Nephron progenitor cell (in vitro differentiated cells): Measurements from ENCODE around the gene ZNF784.

ENCODE experiments used
- DNase-seq: peaks from one replicate; pipeline ENCODE4 v3.0.0; 2021
- H3K27ac Mint-ChIP-seq: 2 replicates; pipeline ENCODE4 v1.8.0; 2021; ENCODE audit warnings: mild to moderate bottlenecking, moderate library complexity, mixed read lengths
- H3K27me3 Mint-ChIP-seq: 2 replicates; pipeline ENCODE4 v1.8.0; 2021; ENCODE audit warnings: mild to moderate bottlenecking, low read depth, mixed read lengths; ENCODE audit not compliant: poor library complexity
- H3K36me3 Mint-ChIP-seq: 2 replicates; pipeline ENCODE4 v1.8.0; 2021; ENCODE audit warnings: low read depth, mixed read lengths
- H3K4me1 Mint-ChIP-seq: 2 replicates; pipeline ENCODE4 v1.8.0; 2021; ENCODE audit warnings: mixed read lengths
- H3K4me3 Mint-ChIP-seq: 2 replicates; pipeline ENCODE4 v1.8.0; 2021; ENCODE audit warnings: mild to moderate bottlenecking, moderate library complexity, mixed read lengths
- H3K9me3 Mint-ChIP-seq: 2 replicates; pipeline ENCODE4 v1.8.0; 2021; ENCODE audit warnings: mild to moderate bottlenecking, moderate library complexity, mixed read lengths
- CTCF ChIP-seq: fragments of 200-600 bp; sonication (generic); IDR thresholded peaks from 2 replicates; pipeline ENCODE4 v1.5.0; 2021; ENCODE audit warnings: antibody characterized with exemption

Gene ZNF784, protein sequence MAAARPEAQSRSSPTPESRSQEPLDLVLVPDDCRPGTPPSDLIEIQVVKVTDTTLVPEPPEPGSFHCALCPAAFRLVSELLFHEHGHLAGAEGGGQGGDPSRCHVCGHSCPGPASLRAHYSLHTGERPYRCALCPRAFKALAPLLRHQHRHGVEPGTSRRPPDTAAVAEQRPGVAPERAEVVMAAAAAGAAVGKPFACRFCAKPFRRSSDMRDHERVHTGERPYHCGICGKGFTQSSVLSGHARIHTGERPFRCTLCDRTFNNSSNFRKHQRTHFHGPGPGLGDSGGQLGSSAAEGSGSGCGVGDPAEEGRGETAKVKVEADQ

GRCh38 chr19:55624109-55625003 is at the start of gene ZNF784:
Gene ZNF784 (minus strand): TSS chr19:55624566. CDS start chr19:55624561, 5 bp downstream.
- TF ChIP-seq CTCF, result no peak
- peaks cover 19% of the 10 kb centered on the region for H3K4me1 Mint-ChIP-seq
- H3K27ac Mint-ChIP-seq, result peak within 1 kb of the TSS; percentile 99
- H3K9me3 Mint-ChIP-seq, result no peaks in the 10 kb centered on the region
- DNase-seq, result peak; percentile 98
- peaks cover 11% of the 10 kb centered on the region for H3K27me3 Mint-ChIP-seq
- H3K4me3 Mint-ChIP-seq, result peak within 1 kb of the TSS; percentile 87
- H3K36me3 Mint-ChIP-seq, result peaks cover 26% of the 10 kb centered on the region

DNA sequence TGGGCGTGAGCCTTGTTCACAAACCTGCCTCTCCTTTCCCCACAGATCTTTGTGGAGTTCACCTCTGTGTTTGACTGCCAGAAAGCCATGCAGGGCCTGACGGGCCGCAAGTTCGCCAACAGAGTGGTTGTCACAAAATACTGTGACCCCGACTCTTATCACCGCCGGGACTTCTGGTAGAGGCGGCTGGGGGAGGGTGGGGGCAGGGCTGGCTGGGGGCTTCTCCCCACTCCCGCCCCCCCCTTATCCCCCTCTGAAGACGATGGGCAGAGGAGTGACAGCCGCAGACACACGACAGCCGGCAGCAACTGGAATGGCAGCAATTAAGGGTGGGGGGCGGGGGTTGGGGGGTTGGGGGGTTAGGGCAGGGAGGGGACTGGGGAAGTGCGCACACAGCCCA is 49.5 kb upstream of the ZNF784 start:
- TF ChIP-seq CTCF, result no peak
- Mint-ChIP-seq H3K4me1 (peaks cover 62% of the 10 kb centered on the region), H3K36me3 (peaks cover 37% of the 10 kb centered on the region), H3K27ac (peak overlapping the region; percentile 92), H3K9me3 (no peaks in the 10 kb centered on the region), H3K27me3 (peaks cover 3% of the 10 kb centered on the region), H3K4me3 (peak overlapping the region; percentile 58)
- no peak for DNase-seq

DNA sequence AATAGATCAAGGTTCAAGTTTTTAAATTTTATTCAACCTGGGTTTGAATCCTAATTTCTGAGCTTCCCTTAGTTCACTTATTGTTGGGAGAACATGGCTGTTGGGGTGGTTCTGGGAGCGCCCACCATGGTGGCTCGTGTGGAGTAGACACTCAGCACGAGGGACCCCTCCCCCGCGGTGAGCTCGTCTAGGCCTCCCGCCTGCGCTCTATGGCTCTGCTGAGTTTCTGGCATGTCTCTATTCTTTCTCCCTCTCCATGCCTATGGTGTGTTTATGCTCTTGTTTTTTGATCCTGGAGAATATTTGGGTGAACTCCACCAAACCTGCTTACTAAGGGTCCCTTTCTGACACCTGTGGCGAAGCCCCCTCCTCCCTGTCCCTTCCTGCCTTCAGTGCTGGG is 49.1 kb upstream of the ZNF784 start:
- TF ChIP-seq CTCF, result no peak
- H3K27ac Mint-ChIP-seq, result peak overlapping the region; percentile 92
- peak overlapping the region; percentile 58 for H3K4me3 Mint-ChIP-seq
- H3K4me1 Mint-ChIP-seq, result peaks cover 62% of the 10 kb centered on the region
- no peak for DNase-seq
- peaks cover 33% of the 10 kb centered on the region for H3K36me3 Mint-ChIP-seq
- H3K27me3 Mint-ChIP-seq, result peaks cover 3% of the 10 kb centered on the region
- no peaks in the 10 kb centered on the region for H3K9me3 Mint-ChIP-seq

DNA sequence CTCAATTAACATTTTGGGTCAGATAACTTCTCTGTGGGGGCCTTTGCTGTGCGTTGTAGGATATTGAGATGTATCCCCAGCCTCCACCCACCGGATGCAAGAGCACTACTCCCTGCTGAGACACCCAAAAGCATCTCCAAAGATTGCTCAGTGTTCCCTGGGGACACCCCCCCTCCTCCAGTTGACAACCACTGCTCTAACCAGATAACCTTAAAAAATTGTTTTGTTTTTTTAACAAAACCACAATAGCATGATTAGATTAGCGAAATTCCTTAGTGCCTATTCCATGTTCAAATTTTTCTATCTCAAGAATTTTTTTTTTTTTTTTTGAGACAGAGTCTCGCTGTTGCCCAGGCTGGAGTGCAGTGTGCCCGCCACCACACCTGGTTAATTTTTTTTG is 48.1 kb upstream of the ZNF784 start:
- peaks cover 32% of the 10 kb centered on the region for H3K36me3 Mint-ChIP-seq
- H3K9me3 Mint-ChIP-seq, result no peaks in the 10 kb centered on the region
- TF ChIP-seq CTCF, result no peak
- H3K27me3 Mint-ChIP-seq, result peaks cover 3% of the 10 kb centered on the region
- no peak for DNase-seq
- H3K4me1 Mint-ChIP-seq, result peaks cover 57% of the 10 kb centered on the region
- H3K4me3 Mint-ChIP-seq, result no peak overlapping the region
- H3K27ac Mint-ChIP-seq, result peak overlapping the region; percentile 84

GRCh38 chr19:55671054-55671378 is 46.6 kb upstream of the ZNF784 start:
- no peaks in the 10 kb centered on the region for H3K9me3 Mint-ChIP-seq
- H3K27me3 Mint-ChIP-seq, result peaks cover 3% of the 10 kb centered on the region
- no peak overlapping the region for H3K4me3 Mint-ChIP-seq
- no peak for DNase-seq
- no peak for TF ChIP-seq CTCF
- peak overlapping the region; percentile 70 for H3K27ac Mint-ChIP-seq
- H3K4me1 Mint-ChIP-seq, result peaks cover 43% of the 10 kb centered on the region
- peaks cover 33% of the 10 kb centered on the region for H3K36me3 Mint-ChIP-seq
